Tongue (tissue), 2 donors: ENCODE results near the gene LFNG. TPM values are rescaled to one million over a fixed set of nuclear protein-coding genes. Genes with fewer than 3 reads are reported as not detected.

ENCODE experiments used
- DNase-seq: peaks from one replicate; pipeline ENCODE4 v3.0.0-alpha.2; 2015
- total RNA-seq: library from RNA; depleted of rRNA; stranded (reverse); fragments of >200 nt; gene quantifications from one replicate; pipeline ENCODE4 v1.2.3, GENCODE V29; 2014

Gene LFNG
- total RNA-seq, 1 donor from 2014 or later = 26.0 TPM

- DNase-seq = peak; percentile 56
These were observed 36.1 kb upstream of the LFNG start for GRCh38 chr7:2483494-2483893.

GRCh38 chr7:2484868-2485267 is 34.7 kb upstream of the LFNG start:
- DNase-seq = no peak

- peak; percentile 93 for DNase-seq
These were observed 31.8 kb upstream of the LFNG start for GRCh38 chr7:2487586-2488271.

GRCh38 chr7:2488272-2488645 is 31.3 kb upstream of the LFNG start:
- no peak for DNase-seq

DNA sequence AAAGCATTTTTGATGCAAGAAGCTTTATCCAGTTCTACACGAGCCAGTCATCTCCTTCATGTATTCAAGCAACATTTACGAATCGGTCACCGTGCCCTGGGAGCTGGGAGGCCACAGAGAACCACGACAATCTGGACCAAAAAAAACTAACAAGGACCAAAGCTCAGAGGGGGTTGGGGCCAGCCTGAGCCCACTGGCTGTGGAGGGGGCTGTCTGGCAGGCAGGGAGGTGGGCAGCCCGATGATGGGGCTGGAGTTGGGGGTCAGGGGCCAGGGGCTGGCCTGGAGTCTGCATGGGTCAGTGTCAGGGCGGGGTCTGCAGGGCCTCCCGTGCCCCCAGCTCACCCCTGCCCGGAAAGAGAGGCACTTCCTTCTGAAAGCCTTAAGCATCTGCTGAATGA is 30.9 kb upstream of the LFNG start:
- DNase-seq = no peak

DNA sequence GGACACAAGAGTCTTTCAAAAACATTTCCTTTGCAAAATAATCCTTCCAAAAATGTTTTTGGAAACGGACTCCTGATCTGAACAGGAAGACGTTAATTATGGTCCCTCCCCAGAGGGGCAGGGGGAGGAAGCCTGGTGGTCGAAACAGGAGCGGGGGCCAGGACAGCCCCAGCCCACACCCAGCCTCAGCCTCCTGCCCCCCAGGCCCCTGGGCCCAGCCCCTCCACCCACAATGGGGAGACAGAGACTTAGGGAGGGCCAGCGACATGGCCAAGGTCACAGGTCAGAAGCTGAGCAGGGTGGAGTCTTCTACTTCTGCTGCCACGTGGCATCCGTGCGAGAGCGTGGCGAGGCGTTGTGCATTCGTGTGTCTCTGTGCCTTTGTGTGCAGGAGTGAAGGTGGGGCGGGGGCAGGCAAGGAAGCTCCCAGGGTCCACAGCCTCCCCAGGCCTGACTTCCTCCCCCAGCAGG is 29.4 kb upstream of the LFNG start:
- no peak for DNase-seq

GRCh38 chr7:2492038-2492437 is 27.5 kb upstream of the LFNG start:
- DNase-seq = no peak

- no peak for DNase-seq
These were observed 26.1 kb upstream of the LFNG start for GRCh38 chr7:2493205-2494164.

DNA sequence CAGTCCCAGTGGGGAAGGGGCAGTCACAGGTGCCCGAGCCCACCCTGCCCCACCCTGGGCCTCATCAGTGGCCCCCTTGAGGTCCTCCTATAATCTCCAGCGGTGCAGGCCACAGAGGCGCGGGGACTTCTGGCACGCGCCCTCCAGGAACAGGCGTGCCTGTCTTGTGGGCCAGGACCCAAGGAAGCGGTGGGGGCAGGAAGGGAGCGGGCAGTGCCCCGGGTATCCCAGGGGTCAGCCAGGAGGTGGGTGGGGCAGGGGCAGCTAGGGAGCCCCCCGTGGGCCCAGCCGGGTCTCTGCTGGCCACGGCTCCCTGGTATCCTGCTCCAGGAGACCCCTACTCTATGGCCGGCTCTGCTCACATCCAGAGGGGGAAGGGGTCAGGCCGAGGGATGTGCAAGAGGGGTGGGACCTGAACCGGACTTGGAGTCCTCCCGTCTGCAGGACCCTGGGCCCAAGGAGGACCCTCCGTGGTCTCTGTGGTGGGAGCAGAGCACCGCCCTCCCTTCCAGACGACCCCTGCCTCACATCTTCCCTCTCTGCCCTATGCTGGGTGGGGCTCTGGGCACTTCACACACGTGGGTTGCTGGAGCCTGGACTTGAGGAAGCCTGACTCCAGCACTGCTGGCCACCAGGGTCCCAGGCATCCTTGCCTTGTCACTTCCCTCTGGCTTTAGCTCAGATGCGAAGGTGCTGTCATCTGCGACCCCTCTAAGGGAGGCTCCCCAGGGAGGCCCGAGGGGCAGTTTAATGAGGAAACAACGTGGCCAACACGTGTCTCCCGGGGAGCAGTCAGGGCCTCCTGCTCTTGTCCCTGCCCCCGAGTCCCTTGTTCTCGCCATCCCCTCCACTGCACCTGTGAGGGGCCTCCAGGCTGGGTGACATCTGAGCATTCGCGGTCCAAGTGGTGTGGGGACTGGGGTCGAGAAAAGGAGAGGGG is 25.1 kb upstream of the LFNG start:
- DNase-seq = no peak

GRCh38 chr7:2495418-2496299 is 23.9 kb upstream of the LFNG start:
- peak; percentile 97 for DNase-seq

DNA sequence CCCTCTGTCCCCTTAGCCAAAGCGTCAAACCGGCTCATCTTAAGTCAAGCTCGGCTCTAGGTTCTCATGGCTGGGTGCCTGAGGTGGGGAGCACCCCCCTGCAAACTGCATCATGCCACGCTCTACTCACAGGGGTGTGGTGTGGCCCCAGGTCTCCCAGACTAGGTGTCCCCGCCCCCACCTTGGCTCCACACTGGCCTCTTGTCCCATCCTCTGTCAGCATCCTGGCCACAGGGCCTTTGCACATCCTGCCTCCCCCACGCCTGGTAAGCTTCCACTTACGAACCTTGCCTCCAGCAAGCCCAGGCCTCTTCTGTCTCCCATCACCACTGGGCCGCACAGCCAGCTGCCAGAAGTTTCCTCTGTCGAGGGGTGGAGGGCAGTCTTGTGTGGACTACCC is 23.2 kb upstream of the LFNG start:
- DNase-seq = no peak

GRCh38 chr7:2497065-2497464 is 22.5 kb upstream of the LFNG start:
- no peak for DNase-seq

- DNase-seq = peak; percentile 97
These were observed 21.9 kb upstream of the LFNG start for GRCh38 chr7:2497500-2498336.

- peak; percentile 82 for DNase-seq
These were observed 20.9 kb upstream of the LFNG start for GRCh38 chr7:2498708-2499107.

DNA sequence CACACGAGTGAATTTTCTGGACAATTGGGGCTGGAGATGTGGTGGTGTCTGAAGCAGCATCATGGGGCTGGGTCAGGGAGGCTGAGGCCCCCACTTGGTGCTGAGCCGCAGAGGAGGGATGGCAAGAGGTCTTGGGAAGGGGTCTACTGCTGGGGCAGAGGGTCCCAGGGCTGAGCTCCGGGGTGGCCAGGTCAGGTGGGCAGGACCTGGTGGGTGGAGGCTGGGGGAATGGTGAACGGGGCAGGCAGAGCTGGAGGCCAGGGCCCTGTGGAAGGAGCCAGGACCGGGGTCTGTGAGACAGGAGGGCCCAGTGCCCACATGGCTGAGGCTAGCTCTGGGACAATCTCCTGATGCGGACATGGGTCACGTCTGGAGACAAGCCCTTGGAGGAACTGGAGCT is 20.4 kb upstream of the LFNG start:
- no peak for DNase-seq

- DNase-seq = no peak
These were observed 19.7 kb upstream of the LFNG start for GRCh38 chr7:2499719-2500430.

- DNase-seq = no peak
These were observed 18.9 kb upstream of the LFNG start for GRCh38 chr7:2500701-2501100.

- DNase-seq = no peak
These were observed 17.5 kb upstream of the LFNG start for GRCh38 chr7:2501947-2502646.

GRCh38 chr7:2502647-2502966 is 17.0 kb upstream of the LFNG start:
- no peak for DNase-seq
